Hematopoietic multipotent progenitor cell treated with erythropoietin and hydrocortisone succinate and interleukin-3 and kit ligand, for 4 days (in vitro differentiated cells): ENCODE results near the gene GMDS.

ENCODE experiments used
- DNase-seq: peaks from one replicate; pipeline ENCODE4 v3.0.0-alpha.2; 2015

GMDS gene

GRCh38 chr6:2030682-2031244, 214.6 kb downstream of the GMDS start:
- DNase-seq, result no peak

GRCh38 chr6:2029952-2030351, 215.5 kb downstream of the GMDS start:
- DNase-seq, result no peak

GRCh38 chr6:2029130-2029794, 216.1 kb downstream of the GMDS start:
- DNase-seq, result no peak

- peak; percentile 83 for DNase-seq
Measured at GRCh38 chr6:2028457-2029038, 216.9 kb downstream of the GMDS start.

GRCh38 chr6:2026133-2026532, 219.3 kb downstream of the GMDS start:
- DNase-seq, result no peak

- DNase-seq, result peak; percentile 62
Measured at GRCh38 chr6:2021713-2022125, 223.7 kb downstream of the GMDS start.

GRCh38 chr6:2020909-2021308, 224.5 kb downstream of the GMDS start:
- peak; percentile 71 for DNase-seq

- DNase-seq, result no peak
Measured at GRCh38 chr6:2019051-2019450, 226.4 kb downstream of the GMDS start.

GRCh38 chr6:2016040-2016439, 229.4 kb downstream of the GMDS start:
- no peak for DNase-seq

GRCh38 chr6:2008383-2008976, 236.9 kb downstream of the GMDS start:
- no peak for DNase-seq

GRCh38 chr6:2007165-2007564, 238.2 kb downstream of the GMDS start:
- DNase-seq, result no peak

- no peak for DNase-seq
Measured at GRCh38 chr6:2004888-2005287, 240.5 kb downstream of the GMDS start.

- no peak for DNase-seq
Measured at GRCh38 chr6:2000962-2001361, 244.4 kb downstream of the GMDS start.

- DNase-seq, result no peak
Measured at GRCh38 chr6:1997702-1998101, 247.7 kb downstream of the GMDS start.

GRCh38 chr6:1995636-1996035, 249.8 kb downstream of the GMDS start:
- DNase-seq, result no peak

- DNase-seq, result no peak
Measured at GRCh38 chr6:1993042-1993441, 252.4 kb downstream of the GMDS start.

- DNase-seq, result no peak
Measured at GRCh38 chr6:1991332-1991878, 254.0 kb downstream of the GMDS start.

GRCh38 chr6:1988843-1989242, 256.6 kb downstream of the GMDS start:
- no peak for DNase-seq

- no peak for DNase-seq
Measured at GRCh38 chr6:1987640-1988039, 257.8 kb downstream of the GMDS start.

GRCh38 chr6:1986454-1987243, 258.8 kb downstream of the GMDS start:
- no peak for DNase-seq

GRCh38 chr6:1984346-1984994, 260.9 kb downstream of the GMDS start:
- DNase-seq, result no peak

- DNase-seq, result no peak
Measured at GRCh38 chr6:1983850-1984249, 261.6 kb downstream of the GMDS start.

GRCh38 chr6:1972962-1973361, 272.4 kb downstream of the GMDS start:
- DNase-seq, result peak; percentile 61
